HG02938 (cell line): ENCODE measurements around the gene SLC39A8.
"Not testable (repeated sequence)": the region's sequence is repeated elsewhere in the genome, so short reads cannot be mapped to it uniquely, and the experiment has no call there.

ENCODE experiments used
- ATAC-seq: cut with Tn5 transposase; IDR thresholded peaks from one replicate; pipeline ENCODE4 v1.9.1; 2021; ENCODE audit warnings: mild to moderate bottlenecking, moderate library complexity; ENCODE audit not compliant: unreplicated experiment

SLC39A8 gene

DNA sequence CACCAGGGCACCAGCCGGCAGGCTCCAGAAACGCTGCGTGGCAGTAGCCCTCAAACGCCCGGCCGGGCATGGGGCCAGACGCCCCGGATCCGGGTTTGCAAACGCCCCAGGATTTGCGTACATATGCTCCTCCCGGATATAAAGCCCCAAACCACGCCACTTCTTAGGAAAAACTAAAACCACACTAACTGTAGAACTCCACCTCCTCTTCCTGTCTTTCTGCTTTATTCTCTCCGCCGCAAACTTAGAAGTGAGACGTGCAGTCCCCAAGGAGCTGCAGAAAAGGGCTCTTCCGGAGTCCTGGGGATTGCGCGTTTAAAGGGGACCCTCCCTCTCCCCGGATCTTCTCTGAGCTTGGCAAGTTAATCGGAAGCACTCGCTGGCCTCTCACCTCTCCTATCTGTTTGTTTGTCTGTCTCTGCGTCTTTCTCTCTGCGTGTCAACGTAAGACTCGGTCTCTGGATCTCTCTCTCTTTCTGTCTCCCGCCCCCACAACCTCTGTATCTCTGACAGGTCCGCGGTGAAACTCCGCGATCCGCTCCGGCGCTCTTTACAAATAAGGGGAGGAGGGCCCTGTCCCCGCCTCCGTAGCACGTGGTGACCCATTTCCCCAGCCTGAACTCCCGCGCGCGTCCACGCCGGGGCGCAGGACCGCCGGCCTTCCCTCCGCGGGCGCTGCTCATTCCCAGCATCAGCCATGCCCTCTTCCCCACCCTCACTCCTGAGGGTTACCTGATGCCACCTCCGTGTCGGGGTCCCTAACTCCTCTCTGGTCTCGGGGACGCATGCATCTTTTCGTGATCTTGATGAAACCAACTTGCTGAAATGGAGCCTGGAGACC lies at the start of gene SLC39A8:
Gene SLC39A8 (minus strand): TSS at position 529 of the 841 bp plus-strand sequence. CDS start 820 bp downstream, outside the sequence.
- peak; percentile 89 for ATAC-seq

DNA sequence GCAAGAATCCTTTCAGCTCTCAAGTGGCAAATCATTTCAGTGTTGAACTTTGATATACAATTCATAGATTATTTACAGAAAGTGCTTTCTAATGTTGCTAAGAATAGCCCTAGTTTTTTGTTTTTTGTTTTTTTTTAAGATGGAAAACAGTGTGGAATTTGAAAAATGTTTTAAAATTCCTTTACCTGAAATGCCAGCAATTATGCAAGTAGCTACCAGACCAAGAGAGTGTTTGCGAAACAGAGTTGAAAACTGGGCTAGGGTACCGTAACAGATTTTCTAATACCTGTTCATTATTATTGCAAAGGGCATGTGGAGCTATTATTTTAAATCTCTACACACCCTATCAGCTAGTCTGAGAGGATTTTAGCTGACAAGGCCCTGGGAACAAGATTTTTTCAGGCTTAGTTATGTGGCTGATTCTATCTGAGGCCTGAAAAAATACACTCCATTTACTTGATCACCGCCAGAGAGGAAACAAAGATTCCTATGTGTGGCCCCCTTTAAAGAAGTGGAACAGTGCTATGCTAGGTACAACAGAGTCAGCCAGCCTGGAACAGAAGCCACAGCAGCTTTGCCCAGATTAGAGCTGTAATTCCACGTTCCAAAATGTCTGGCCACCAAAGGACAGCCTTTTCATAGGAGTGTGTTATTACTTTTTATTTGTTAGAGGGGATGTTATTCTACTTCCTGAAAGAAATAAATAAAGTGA lies 46.9 kb upstream of the SLC39A8 start:
- ATAC-seq, result no peak

DNA sequence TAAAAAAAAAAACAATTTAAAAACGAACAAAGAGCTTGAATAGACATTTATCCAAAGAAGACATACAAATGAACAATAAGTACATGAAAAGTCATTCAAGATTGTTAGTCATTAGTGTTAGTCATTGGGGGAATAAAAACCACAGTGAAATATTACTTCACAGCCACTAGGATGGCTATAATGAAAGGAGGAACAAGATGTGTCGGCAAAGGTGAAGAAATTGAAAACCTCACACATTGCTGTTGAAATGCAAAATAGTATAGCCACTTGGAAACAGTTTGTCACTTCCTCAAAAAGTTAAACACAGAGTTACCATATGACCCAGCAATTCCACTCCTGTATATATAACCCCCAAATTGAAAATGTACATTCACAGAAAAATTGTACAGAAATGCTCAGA lies 45.2 kb upstream of the SLC39A8 start:
- peak; percentile 94 for ATAC-seq

GRCh38 chr4:102388611-102389010 lies 43.3 kb upstream of the SLC39A8 start:
- no peak for ATAC-seq

DNA sequence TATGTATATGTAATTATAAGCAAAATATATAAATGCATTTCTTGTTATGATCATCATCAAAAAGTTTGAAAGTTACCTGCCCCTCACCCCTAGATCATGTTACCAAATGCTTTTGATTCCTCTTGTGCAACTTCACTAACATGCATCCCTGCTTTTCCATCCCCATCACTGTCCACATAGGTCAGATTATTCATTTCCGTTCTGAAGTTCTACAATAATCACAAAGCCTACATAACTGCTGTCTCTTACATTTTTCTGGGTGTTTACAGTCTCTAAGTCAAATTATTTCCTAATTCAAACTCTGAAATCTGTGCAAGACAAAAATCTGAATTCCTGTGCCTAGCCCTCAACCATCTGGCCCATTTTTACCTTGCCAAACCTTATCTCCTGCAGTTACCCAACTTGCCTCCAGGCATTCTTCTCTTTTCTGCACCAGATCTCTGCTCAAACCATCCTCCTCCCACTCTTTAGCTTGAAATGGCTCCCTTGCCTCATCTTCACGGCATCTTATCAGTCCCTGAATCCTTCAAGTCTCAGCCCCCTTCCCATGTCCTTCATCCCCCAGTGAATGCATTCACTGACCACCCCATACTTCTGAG lies 42.4 kb upstream of the SLC39A8 start:
- ATAC-seq, result no peak

DNA sequence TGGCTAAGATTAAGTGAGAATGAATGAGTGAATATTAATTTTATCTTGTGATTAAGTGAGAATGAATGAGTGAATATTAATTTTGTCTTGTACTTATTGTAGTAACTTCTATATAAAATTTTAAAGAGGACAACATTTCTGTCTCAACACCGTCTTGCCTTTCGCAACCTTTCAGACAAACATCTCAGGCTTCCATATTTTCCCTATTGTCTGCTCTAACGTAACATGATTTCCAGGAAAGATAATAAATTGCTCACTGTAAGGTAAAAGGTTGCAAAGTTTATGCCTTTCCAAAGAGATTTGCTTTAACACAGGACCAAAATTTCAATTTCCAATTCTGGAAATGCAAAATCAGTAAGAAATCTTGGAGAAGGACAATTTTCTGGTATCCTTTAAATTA lies 41.7 kb upstream of the SLC39A8 start:
- no peak for ATAC-seq

DNA sequence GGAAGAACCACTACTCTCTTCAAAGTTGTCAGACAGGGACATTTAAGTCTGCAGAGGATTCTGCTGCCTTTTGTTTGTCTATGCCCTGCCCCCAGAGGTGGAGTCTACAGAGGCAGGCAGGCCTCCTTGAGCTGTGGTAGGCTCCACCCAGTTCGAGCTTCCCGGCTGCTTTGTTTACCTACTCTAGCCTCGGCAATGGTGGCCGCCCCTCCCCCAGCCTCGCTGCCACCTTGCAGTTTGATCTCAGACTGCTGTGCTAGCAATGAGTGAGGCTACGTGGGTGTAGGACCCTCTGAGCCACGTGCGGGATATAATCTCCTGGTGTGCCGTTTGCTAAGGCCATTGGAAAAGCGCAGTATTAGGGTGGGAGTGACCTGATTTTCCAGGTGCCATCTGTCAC lies 35.0 kb upstream of the SLC39A8 start:
- ATAC-seq, result not testable (repeated sequence)

- ATAC-seq, result no peak
Observed at GRCh38 chr4:102362922-102363432, 17.7 kb upstream of the SLC39A8 start.

- ATAC-seq, result no peak
Observed at GRCh38 chr4:102358128-102358527, 12.8 kb upstream of the SLC39A8 start.

DNA sequence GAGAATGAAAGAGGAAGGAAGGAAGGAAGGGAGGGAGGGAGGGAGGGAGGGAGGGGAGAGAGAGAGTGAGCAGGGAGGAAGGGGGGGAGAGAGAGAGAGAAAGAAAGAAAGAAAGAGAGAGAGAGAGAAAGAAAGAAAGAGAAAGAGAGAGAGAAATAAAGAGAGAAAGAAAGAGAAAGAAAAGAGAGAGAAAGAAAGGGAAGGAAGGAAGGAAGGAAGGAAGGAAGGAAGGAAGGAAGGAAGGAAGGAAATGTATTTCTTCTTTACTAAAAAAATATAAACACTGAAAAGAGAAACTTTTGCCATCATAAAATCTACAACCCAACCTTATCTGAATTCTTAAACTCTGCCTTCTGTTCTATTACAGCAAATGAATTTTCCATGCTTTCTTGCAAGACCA lies 12.4 kb upstream of the SLC39A8 start:
- not testable (repeated sequence) for ATAC-seq

GRCh38 chr4:102356562-102357202 lies 11.4 kb upstream of the SLC39A8 start:
- no peak for ATAC-seq

DNA sequence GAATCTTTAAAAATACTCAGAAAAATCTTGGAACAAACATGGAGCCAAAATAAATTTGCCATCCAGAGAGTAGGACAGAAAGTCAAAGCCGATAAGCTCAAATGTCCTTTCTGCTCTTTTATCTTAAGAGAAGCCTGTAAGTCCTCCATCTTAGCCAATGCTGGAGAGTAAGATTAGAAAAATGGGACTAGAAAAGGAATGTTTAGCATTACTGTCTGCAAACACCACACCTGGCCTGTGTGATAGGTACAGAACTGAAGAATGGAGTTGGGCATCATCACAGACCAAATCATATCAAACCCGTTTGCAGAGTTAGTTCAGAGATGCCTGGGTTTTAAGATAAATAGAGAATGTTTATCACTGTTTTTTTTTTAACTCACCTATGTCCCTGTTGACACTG lies 10.5 kb upstream of the SLC39A8 start:
- ATAC-seq, result no peak

DNA sequence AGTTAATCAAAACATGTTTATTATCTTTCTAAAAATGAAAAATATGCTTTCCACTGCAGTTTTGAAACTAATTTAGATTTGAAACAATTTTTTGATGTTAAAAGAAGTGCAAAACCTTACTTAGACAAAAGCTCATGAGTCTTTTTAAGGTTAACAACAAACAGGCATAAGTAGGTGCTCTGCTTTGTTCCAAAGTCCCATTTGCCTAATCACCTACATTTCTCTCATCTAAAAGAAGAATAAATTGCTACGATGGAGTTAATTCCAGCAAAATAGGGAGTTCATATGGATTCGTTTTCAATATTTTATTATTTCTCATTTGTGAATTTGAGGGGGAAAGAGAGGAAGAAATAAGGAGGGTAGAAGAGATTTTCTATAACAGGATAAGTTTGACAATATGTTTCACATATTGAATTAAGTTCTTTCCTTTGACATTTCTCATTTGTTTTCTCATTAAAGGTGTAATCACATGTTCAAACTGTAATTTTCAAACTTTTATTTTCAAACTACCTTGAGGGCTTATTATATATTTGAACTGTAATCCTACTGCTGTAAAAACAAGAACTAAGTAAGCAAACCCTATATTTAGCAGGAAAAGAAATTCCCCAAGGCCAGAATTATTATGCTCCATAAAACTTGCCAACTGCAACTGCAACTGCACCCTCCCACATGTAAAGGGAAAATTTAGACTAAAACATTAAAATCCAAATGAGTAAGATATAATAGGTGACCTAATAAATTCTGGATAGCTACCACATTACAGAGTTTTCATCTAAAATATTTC lies 9.6 kb upstream of the SLC39A8 start:
- ATAC-seq, result no peak

- ATAC-seq, result no peak
Observed at GRCh38 chr4:102352781-102353180, 7.5 kb upstream of the SLC39A8 start.

DNA sequence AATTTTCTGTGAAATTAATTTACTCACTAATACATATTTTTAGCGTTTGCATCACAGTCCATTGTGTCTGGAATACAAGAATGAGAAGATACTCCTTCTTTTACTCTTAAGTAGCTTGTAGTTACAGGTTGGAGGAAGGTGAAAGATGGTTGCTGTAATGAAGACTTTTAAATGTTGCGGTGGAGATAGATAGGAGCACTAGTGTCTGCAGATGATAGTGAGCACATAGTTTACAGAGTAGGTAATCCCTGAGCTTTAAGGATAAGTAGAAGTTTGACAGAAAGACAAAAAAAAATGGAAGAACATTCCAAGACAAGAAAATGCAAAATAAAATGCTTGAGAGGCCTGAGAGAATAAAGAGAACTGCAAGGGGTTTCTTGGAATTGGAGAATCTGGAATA lies 5.4 kb upstream of the SLC39A8 start:
- no peak for ATAC-seq

GRCh38 chr4:102348701-102349100 lies 3.4 kb upstream of the SLC39A8 start:
- no peak for ATAC-seq

GRCh38 chr4:102345795-102346100 lies 466 bp upstream of the SLC39A8 start:
- no peak for ATAC-seq

GRCh38 chr4:102344520-102344953 lies 745 bp downstream of the SLC39A8 start:
- ATAC-seq, result peak; percentile 40

DNA sequence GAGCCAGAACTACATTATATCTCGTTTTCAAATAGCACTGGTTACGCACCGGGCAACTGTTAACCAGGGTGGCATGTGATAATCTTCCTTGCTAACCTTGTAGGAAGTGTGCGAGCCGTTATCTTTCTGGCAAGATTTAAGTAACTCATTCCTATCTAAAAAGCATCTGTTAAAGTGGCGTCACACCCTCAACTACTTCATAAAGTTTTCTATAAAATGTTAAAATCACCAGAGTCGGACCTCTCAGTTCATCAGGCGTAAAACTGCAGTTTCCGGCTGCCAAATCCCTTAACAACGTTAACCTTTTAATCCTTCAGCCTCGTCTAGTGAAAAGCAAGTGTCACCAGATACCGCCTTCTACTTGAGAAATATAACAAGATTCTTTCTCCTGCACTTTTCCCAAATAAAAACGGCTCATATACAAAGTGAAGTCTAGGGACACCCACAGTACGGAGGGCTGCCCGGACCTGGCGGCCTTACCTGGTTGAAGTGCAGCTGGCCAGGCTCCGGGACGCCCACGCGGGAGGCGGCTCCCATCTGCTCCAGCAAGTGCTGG lies 1.2 kb downstream of the SLC39A8 start:
- peak; percentile 33 for ATAC-seq

- no peak for ATAC-seq
Observed at GRCh38 chr4:102342404-102343074, 2.7 kb downstream of the SLC39A8 start.
